Endothelial cell of umbilical vein (primary cell): ENCODE data around the gene ZER1.

Experiments
- EZH2 ChIP-seq: IDR thresholded peaks from 2 replicates; pipeline ENCODE4 v1.6.1; 2012; ENCODE audit warnings: borderline replicate concordance, low read depth, mild to moderate bottlenecking, moderate library complexity, low read length, inconsistent platforms; ENCODE audit not compliant: severe bottlenecking
- FOS ChIP-seq: IDR thresholded peaks from 2 replicates; pipeline ENCODE4 v1.6.1; 2011; ENCODE audit warnings: mild to moderate bottlenecking, low read length, moderate library complexity, borderline replicate concordance; ENCODE audit not compliant: insufficient read depth
- GATA2 ChIP-seq: IDR thresholded peaks from 2 replicates; pipeline ENCODE4 v1.7.0; 2011; ENCODE audit warnings: low read depth, mild to moderate bottlenecking, moderate library complexity, mixed read lengths, low read length; ENCODE audit not compliant: insufficient read length, insufficient read depth
- MYC ChIP-seq: IDR thresholded peaks from one replicate; pipeline ENCODE4 v1.6.1; 2011; ENCODE audit warnings: mild to moderate bottlenecking, low read depth, low read length
- POLR2A ChIP-seq: IDR thresholded peaks from 2 replicates; pipeline ENCODE4 v1.6.1; 2012; ENCODE audit warnings: low read depth, mild to moderate bottlenecking, control low read depth, low read length
- POLR2AphosphoS5 ChIP-seq: IDR thresholded peaks from 2 replicates; pipeline ENCODE4 v1.6.1; 2012; ENCODE audit warnings: low read depth, mild to moderate bottlenecking, control low read depth, low read length, moderate library complexity; ENCODE audit not compliant: insufficient read depth
- TF ChIP-seq, protein P1 (sequence below), 2 donors: IDR thresholded peaks; 1 replicate in 1 of 2; 2 replicates in 1 of 2; pipeline ENCODE4 v1.5.1; 2011; ENCODE audit warnings: low read length in 2 of 2, mild to moderate bottlenecking in 2 of 2, moderate library complexity in 2 of 2, control low read depth in 1 of 2, inconsistent platforms in 1 of 2, low read depth in 1 of 2; ENCODE audit not compliant: insufficient read depth in 1 of 2; ENCODE audit errors: extremely low read depth in 1 of 2
- TF ChIP-seq, protein P2 (sequence below): IDR thresholded peaks from 2 replicates; pipeline ENCODE4 v1.6.1; 2011; ENCODE audit not compliant: insufficient read depth, insufficient read length

DNA sequence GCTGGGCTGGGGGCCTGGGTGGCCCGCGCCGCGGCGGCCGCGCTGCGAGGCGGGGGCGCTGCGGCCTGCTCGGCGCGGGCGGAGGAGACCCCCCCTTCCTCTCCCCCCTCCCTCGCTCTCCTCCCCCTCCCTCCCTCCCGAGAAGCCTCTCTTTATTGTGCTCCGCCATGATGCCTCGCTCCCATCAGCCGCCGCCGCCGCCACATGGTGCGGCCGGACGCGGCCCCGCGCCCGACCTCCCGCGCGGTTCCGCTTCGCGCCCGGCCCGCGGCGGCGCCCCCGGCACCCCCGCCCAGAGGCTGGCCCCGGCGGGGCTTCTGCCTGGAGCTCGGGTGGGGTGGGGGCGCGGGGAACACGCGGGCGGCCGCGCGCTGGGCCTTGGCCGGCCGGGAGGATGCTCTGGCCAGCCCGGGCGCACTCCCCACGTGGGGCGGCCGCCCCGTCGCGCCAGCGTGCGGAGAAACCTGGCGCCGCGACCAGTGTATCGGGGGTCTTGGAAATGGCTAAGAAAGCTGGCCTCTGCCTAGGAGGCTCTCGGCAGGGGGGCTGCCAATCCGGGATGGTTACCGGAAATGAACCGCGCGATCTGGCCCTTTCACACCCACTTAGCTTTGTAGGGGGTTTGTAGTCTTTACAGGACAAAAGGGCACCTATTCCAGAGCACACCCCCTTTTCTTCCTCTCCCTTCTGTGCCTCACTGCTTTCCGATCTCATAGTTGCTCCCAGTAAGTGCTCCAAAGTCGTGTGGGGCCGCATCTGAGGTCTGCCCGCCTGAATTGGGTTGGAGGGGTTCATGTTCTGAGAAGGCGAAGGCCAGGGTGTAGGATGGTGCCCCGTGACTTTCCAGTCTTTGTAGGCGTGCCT is 81.7 kb downstream of the ZER1 start:
- TF ChIP-seq, protein P1, sequence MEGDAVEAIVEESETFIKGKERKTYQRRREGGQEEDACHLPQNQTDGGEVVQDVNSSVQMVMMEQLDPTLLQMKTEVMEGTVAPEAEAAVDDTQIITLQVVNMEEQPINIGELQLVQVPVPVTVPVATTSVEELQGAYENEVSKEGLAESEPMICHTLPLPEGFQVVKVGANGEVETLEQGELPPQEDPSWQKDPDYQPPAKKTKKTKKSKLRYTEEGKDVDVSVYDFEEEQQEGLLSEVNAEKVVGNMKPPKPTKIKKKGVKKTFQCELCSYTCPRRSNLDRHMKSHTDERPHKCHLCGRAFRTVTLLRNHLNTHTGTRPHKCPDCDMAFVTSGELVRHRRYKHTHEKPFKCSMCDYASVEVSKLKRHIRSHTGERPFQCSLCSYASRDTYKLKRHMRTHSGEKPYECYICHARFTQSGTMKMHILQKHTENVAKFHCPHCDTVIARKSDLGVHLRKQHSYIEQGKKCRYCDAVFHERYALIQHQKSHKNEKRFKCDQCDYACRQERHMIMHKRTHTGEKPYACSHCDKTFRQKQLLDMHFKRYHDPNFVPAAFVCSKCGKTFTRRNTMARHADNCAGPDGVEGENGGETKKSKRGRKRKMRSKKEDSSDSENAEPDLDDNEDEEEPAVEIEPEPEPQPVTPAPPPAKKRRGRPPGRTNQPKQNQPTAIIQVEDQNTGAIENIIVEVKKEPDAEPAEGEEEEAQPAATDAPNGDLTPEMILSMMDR (IDR thresholded peaks at IDR 0.05; ENCODE audit: extremely low read depth in 1 of 2, insufficient read depth in 1 of 2, low read depth in 1 of 2, low read length in 2 of 2): no peak
- TF ChIP-seq POLR2AphosphoS5 (peak; percentile 26), POLR2A (peak; percentile 21), GATA2 (no peak), MYC (no peak), EZH2 (no peak), FOS (no peak)
- TF ChIP-seq, protein P2, sequence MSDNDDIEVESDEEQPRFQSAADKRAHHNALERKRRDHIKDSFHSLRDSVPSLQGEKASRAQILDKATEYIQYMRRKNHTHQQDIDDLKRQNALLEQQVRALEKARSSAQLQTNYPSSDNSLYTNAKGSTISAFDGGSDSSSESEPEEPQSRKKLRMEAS: no peak
